ENCODE measurements around the gene XRCC6.

Gene XRCC6

DNA sequence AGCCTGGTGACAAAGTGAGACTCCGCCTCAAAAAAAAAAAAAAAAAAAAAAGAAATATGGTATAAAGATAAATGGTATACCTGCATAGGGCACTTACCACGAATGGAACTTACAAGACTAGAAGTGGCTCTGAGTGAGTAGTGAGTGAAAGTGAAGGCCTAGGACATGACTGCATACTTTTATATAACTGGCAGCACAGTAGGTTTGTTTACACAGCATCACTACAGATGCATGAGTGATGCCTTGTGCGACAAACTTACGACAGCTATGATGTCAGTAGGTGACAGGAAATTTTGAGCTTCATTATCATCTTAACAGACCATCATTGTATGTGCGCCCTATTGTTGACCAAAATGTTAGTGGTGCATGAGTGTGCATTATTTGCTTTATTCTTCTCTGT is 17.7 kb downstream of the XRCC6 start:
- no peak overlapping the region for H3K27ac ChIP-seq (ENCODE audit: low read depth, low read length)
- no peak overlapping the region for H3K9ac ChIP-seq (ENCODE audit: low read length)
- no peak overlapping the region for H3K4me3 ChIP-seq (ENCODE audit: low read length)
- peaks cover 28% of the 10 kb centered on the region for H3K36me3 ChIP-seq (ENCODE audit: control insufficient read depth, insufficient read depth, low read length)
- H3K4me1 ChIP-seq (ENCODE audit: control insufficient read depth, insufficient read depth, low read length) = no peaks in the 10 kb centered on the region
- H3K27me3 ChIP-seq (ENCODE audit: control insufficient read depth, insufficient read depth, low read length) = no peaks in the 10 kb centered on the region

DNA sequence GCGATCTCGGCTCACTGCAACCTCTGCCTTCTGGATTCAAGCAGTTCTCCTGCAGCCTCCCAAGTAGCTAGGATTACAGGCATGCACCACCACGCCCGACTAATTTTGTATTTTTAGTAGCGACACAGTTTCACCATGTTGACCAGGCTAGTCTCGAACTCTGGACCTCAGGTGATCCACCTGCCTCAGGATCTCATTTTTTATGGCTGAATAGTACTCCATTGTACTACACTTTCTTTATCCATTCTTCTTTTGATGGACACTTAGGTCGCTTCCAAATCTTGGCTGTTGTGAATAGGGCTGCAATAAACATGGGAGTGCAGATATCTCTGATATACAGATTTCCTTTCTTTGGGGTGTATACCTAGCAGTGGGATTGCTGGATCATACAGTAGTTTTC is 20.8 kb downstream of the XRCC6 start:
- Histone ChIP-seq H3K4me1 (ENCODE audit: control insufficient read depth, insufficient read depth, low read length) (no peaks in the 10 kb centered on the region), H3K27me3 (ENCODE audit: control insufficient read depth, insufficient read depth, low read length) (no peaks in the 10 kb centered on the region), H3K36me3 (ENCODE audit: control insufficient read depth, insufficient read depth, low read length) (peaks cover 30% of the 10 kb centered on the region), H3K4me3 (ENCODE audit: low read length) (no peak overlapping the region), H3K27ac (ENCODE audit: low read depth, low read length) (no peak overlapping the region), H3K9ac (ENCODE audit: low read length) (no peak overlapping the region)

DNA sequence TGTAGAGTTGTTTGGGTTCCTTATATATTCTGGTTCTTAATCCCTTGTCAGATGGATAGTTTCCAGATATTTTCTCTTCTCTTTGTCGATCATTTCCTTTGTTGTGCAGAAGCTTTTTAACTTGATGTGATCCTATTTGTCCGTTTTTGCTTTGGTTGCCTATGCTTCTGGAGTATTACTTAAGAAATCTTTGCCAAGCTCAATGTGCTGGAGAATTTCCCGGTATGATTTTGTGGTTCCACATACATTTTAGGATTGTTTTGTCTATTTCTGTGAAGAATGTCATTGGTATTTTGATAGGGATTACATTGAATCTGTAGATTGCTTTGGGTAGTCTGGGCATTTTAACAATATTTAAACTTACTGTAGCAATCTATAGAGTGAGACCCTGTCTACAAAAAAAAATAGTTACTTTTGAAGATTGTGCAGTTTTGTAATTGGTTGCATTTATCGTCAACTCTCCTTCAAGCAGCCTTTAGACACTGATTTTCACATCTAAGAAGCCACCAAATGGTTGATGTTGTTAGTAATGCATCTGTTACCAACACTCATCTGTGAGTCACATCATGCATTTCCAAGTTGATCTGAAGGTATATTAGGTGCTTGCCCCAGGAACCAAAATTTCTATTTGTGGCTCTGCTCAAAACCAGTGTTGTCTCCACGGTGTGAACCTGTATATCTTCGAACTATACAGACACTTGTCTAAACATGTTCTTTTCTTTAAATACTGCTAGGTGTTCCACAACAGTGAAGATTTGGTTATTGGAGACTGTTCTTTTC is 21.4 kb downstream of the XRCC6 start:
- Histone ChIP-seq H3K4me1 (ENCODE audit: control insufficient read depth, insufficient read depth, low read length) (no peaks in the 10 kb centered on the region), H3K27ac (ENCODE audit: low read depth, low read length) (no peak overlapping the region), H3K36me3 (ENCODE audit: control insufficient read depth, insufficient read depth, low read length) (peaks cover 28% of the 10 kb centered on the region), H3K4me3 (ENCODE audit: low read length) (no peak overlapping the region), H3K27me3 (ENCODE audit: control insufficient read depth, insufficient read depth, low read length) (no peaks in the 10 kb centered on the region), H3K9ac (ENCODE audit: low read length) (no peak overlapping the region)

DNA sequence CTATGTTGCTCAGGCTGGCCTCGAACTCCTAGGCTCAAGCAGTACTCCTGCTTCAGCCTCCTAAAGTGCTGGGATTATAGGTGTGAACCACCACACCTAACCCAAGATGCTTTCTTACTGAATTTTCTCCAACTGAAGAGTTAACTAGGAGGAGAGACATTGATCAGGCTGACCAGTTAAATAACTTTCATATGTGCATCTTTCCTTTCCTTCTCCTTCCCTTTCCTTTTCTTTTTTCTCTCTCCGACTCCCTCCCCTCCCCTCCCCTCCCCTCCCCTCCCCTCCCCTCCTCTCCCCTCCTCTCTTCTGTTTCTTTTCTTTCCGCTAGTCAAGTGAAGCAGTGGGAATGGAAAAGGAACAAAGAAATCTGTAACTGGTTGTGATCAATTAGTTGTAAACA is 26.7 kb downstream of the XRCC6 start:
- no peak overlapping the region for H3K9ac ChIP-seq (ENCODE audit: low read length)
- no peaks in the 10 kb centered on the region for H3K4me1 ChIP-seq (ENCODE audit: control insufficient read depth, insufficient read depth, low read length)
- no peaks in the 10 kb centered on the region for H3K27me3 ChIP-seq (ENCODE audit: control insufficient read depth, insufficient read depth, low read length)
- no peak overlapping the region for H3K27ac ChIP-seq (ENCODE audit: low read depth, low read length)
- no peak overlapping the region for H3K4me3 ChIP-seq (ENCODE audit: low read length)
- peaks cover 26% of the 10 kb centered on the region for H3K36me3 ChIP-seq (ENCODE audit: control insufficient read depth, insufficient read depth, low read length)

DNA sequence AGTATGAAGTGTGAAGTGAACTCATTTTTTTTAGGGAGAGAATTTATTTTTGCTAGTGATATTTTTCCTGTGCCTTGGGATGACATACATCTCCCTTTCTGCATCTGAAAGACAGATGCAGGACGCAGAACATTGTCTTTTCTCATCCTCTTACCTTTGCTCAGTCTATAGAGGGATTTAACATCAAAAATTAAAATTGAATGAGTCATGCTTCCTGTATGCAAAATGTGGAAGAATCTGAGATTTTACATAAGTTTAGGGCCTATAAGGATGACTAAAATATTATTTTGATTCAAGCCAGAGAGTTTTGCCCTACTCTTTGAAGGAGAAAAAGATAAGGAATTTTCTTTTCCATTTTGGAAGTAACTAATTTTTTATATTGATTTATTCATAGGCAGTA is 27.3 kb downstream of the XRCC6 start:
- no peaks in the 10 kb centered on the region for H3K27me3 ChIP-seq (ENCODE audit: control insufficient read depth, insufficient read depth, low read length)
- H3K27ac ChIP-seq (ENCODE audit: low read depth, low read length) = no peak overlapping the region
- no peaks in the 10 kb centered on the region for H3K4me1 ChIP-seq (ENCODE audit: control insufficient read depth, insufficient read depth, low read length)
- no peak overlapping the region for H3K4me3 ChIP-seq (ENCODE audit: low read length)
- no peak overlapping the region for H3K9ac ChIP-seq (ENCODE audit: low read length)
- peaks cover 32% of the 10 kb centered on the region for H3K36me3 ChIP-seq (ENCODE audit: control insufficient read depth, insufficient read depth, low read length)

DNA sequence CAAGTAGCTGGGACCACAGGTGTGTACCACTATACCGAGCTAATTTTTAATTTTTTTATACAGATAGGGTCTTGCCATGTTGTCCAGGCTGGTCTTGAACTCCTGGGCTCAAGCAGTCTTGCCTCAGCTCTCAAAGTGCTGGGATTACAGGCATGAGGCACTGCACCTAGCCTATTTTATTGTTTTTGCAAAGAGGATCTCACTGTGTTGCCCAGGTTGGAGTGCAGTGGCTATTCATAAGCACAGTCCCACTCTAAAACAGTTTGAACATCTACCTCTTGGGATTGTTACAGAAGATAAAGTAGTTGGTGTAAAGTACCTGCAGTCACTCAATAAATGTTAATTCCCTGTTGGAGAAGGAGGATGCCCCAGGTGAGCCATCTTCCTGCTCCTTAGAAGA is 29.1 kb downstream of the XRCC6 start:
- peaks cover 42% of the 10 kb centered on the region for H3K36me3 ChIP-seq (ENCODE audit: control insufficient read depth, insufficient read depth, low read length)

DNA sequence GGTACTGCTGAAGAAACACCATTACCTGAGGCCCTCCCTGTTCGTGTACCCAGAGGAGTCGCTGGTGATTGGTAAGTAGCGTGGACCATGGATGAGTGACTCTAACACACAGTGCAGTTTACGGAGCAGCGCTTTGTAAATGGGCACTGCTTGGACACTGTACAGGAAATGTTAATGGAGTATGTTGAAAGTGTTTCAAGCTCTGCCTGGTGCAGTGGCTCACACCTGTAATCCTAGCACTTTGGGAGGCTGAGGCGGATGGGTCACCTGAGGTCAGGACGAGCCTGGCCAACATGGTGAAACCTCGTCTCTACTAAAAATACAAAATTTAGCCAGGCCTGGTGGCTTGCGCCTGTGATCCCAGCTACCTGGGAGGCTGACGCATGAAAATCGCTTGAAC is 29.7 kb downstream of the XRCC6 start:
- Histone ChIP-seq H3K9ac (ENCODE audit: low read length) (no peak overlapping the region), H3K27ac (ENCODE audit: low read depth, low read length) (no peak overlapping the region), H3K4me1 (ENCODE audit: control insufficient read depth, insufficient read depth, low read length) (no peaks in the 10 kb centered on the region), H3K36me3 (ENCODE audit: control insufficient read depth, insufficient read depth, low read length) (peaks cover 42% of the 10 kb centered on the region), H3K4me3 (ENCODE audit: low read length) (no peak overlapping the region), H3K27me3 (ENCODE audit: control insufficient read depth, insufficient read depth, low read length) (no peaks in the 10 kb centered on the region)

More for the DNA sequence above, 29.1 kb downstream of the XRCC6 start:
- Histone ChIP-seq H3K27me3 (ENCODE audit: control insufficient read depth, insufficient read depth, low read length) (no peaks in the 10 kb centered on the region), H3K9ac (ENCODE audit: low read length) (no peak overlapping the region), H3K4me1 (ENCODE audit: control insufficient read depth, insufficient read depth, low read length) (no peaks in the 10 kb centered on the region), H3K27ac (ENCODE audit: low read depth, low read length) (no peak overlapping the region), H3K4me3 (ENCODE audit: low read length) (no peak overlapping the region)

DNA sequence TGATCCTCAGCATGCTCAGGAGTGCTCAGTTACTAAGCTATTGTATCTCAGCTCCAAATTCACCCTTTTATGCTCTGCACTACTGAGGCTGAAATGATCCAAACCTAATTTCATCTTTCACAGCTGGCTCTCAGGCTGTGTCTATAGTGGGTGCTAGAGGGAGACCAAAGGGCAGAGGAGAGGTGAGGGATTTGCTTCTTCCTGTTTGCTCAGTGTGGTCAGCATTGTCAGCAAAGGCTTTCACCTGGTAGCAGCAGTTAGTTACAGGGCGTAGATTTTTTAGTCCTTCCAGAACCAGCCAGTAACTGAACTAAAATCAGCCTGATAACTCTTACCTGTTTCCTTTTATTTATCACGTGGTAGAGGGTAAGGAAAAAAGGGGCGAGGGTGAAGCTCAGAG is 33.2 kb downstream of the XRCC6 start:
- no peak overlapping the region for H3K27ac ChIP-seq (ENCODE audit: low read depth, low read length)
- H3K36me3 ChIP-seq (ENCODE audit: control insufficient read depth, insufficient read depth, low read length) = peaks cover 65% of the 10 kb centered on the region
- no peaks in the 10 kb centered on the region for H3K4me1 ChIP-seq (ENCODE audit: control insufficient read depth, insufficient read depth, low read length)
- H3K4me3 ChIP-seq (ENCODE audit: low read length) = no peak overlapping the region
- H3K27me3 ChIP-seq (ENCODE audit: control insufficient read depth, insufficient read depth, low read length) = no peaks in the 10 kb centered on the region
- H3K9ac ChIP-seq (ENCODE audit: low read length) = no peak overlapping the region

DNA sequence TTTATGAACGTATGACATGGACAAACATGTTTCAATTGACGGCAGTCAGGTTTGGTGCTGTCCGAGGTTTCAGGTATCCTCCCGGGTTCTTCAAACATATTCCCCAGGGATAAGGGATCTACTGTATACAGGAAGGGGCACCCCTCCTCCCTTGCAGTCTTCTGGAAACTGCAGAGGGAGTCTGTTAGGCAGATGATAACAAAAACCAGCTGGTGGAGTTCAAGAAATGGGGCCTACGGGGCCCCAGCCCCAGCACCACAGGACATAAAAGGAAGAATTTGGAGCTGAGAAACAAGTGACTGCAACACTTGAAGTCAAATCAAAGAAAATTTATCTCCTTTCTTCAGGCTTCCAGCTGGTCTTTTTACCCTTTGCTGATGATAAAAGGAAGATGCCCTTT is 35.5 kb downstream of the XRCC6 start:
- Histone ChIP-seq H3K9ac (ENCODE audit: low read length) (no peak overlapping the region), H3K27me3 (ENCODE audit: control insufficient read depth, insufficient read depth, low read length) (no peaks in the 10 kb centered on the region), H3K27ac (ENCODE audit: low read depth, low read length) (no peak overlapping the region), H3K36me3 (ENCODE audit: control insufficient read depth, insufficient read depth, low read length) (peaks cover 70% of the 10 kb centered on the region), H3K4me3 (ENCODE audit: low read length) (no peak overlapping the region), H3K4me1 (ENCODE audit: control insufficient read depth, insufficient read depth, low read length) (no peaks in the 10 kb centered on the region)

DNA sequence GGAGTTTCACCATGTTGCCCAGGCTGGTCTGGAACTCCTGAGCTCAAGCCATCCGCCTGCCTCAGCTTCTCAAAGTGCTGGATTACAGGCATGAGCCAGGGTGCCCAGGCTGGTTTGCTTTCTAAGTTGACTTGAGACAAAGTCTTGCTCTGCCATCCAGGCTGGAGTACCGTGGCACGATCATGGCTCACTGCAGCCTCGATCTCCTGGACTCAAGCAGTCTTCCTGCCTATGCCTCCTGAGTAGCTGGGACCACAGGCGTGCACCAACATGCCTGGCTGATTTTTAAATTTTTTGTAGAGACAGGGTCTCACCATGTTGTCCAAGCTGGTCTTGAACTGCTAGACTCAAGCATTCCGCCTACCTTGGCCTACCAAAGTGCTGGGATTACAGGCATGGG is 36.6 kb downstream of the XRCC6 start:
- H3K9ac ChIP-seq (ENCODE audit: low read length) = no peak overlapping the region
- no peaks in the 10 kb centered on the region for H3K27me3 ChIP-seq (ENCODE audit: control insufficient read depth, insufficient read depth, low read length)
- no peak overlapping the region for H3K27ac ChIP-seq (ENCODE audit: low read depth, low read length)
- H3K4me1 ChIP-seq (ENCODE audit: control insufficient read depth, insufficient read depth, low read length) = no peaks in the 10 kb centered on the region
- no peak overlapping the region for H3K4me3 ChIP-seq (ENCODE audit: low read length)
- H3K36me3 ChIP-seq (ENCODE audit: control insufficient read depth, insufficient read depth, low read length) = peaks cover 71% of the 10 kb centered on the region

DNA sequence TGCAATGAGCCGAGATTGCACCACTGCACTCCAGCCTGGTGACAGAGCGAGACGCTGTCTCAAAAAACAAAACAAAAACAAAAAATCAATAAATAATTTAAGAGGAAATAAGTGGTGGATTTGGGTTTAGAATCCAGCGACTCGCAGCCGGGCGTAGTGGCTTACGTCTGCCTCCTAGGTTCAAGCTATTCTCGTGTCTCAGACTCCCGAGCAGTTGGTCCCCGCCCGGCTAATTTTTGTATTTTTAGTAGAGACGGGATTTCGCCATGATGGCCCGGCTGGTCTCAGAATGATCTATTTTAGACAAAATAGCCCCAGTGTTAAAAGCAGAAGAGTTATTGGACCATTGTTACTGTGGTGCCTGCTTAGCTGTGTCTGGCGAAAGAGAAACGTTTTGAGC is 37.8 kb downstream of the XRCC6 start:
- H3K4me3 ChIP-seq (ENCODE audit: low read length) = no peak overlapping the region
- no peak overlapping the region for H3K9ac ChIP-seq (ENCODE audit: low read length)
- no peaks in the 10 kb centered on the region for H3K4me1 ChIP-seq (ENCODE audit: control insufficient read depth, insufficient read depth, low read length)
- peaks cover 69% of the 10 kb centered on the region for H3K36me3 ChIP-seq (ENCODE audit: control insufficient read depth, insufficient read depth, low read length)
- H3K27me3 ChIP-seq (ENCODE audit: control insufficient read depth, insufficient read depth, low read length) = no peaks in the 10 kb centered on the region
- H3K27ac ChIP-seq (ENCODE audit: low read depth, low read length) = no peak overlapping the region

DNA sequence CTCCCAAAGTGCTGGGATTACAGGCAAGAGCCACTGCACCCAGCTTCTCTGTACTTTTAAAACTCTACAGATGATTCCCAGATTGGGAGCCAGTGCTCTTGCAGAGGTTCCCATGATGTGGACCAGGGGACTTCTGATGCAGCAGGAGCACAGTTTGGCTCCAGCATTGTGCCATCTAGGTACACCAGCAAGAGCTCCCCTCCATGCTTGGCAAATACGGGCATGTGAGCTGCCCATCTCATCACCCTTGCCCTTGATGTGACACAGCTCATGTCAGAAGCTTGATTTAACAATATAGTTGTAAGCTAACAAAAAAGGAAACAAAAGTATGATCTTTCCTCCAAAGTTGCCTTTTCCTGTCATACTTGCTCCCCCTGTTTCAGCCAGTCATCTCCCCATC is 38.8 kb downstream of the XRCC6 start:
- H3K27me3 ChIP-seq (ENCODE audit: control insufficient read depth, insufficient read depth, low read length) = no peaks in the 10 kb centered on the region
- H3K4me3 ChIP-seq (ENCODE audit: low read length) = no peak overlapping the region
- no peaks in the 10 kb centered on the region for H3K4me1 ChIP-seq (ENCODE audit: control insufficient read depth, insufficient read depth, low read length)
- H3K27ac ChIP-seq (ENCODE audit: low read depth, low read length) = no peak overlapping the region
- H3K9ac ChIP-seq (ENCODE audit: low read length) = no peak overlapping the region
- peaks cover 68% of the 10 kb centered on the region for H3K36me3 ChIP-seq (ENCODE audit: control insufficient read depth, insufficient read depth, low read length)

DNA sequence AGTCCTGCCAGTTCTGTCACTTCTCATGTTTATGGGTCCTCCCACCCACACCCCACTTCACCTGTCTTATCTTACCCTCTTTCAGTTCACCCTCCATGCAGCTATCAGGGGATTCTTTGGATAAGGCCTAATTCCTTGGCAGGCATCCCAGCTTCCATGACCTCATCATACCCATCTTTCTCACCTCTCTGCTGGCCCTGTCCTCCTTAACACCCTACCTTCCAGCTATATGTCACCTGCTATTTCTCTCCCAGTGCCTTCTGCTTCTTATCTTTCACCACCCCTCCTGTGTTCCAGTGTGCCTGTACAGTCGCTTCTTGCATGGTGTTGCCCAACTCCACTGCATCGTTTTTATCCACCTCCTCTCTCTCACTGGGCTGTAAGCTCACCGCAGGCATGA is 39.3 kb downstream of the XRCC6 start:
- no peak overlapping the region for H3K4me3 ChIP-seq (ENCODE audit: low read length)
- peaks cover 71% of the 10 kb centered on the region for H3K36me3 ChIP-seq (ENCODE audit: control insufficient read depth, insufficient read depth, low read length)
- H3K4me1 ChIP-seq (ENCODE audit: control insufficient read depth, insufficient read depth, low read length) = no peaks in the 10 kb centered on the region
- H3K27me3 ChIP-seq (ENCODE audit: control insufficient read depth, insufficient read depth, low read length) = no peaks in the 10 kb centered on the region
- no peak overlapping the region for H3K27ac ChIP-seq (ENCODE audit: low read depth, low read length)
- no peak overlapping the region for H3K9ac ChIP-seq (ENCODE audit: low read length)
